Neuronal stem cell (in vitro differentiated cells): ENCODE results near the gene PALM.
A peak's percentile ranks its signal among the peaks of the same experiment; 100 is the strongest.
"Not testable (repeated sequence)": the region's sequence is repeated elsewhere in the genome, so short reads cannot be mapped to it uniquely, and the experiment has no call there.

Experiments
- DNase-seq: peaks from one replicate; pipeline ENCODE4 v3.0.0-alpha.2; 2013; ENCODE audit warnings: low spot score
- H2AFZ ChIP-seq: one replicate; pipeline ENCODE4 v1.6.1; 2013; ENCODE audit warnings: mild to moderate bottlenecking, low read length, inconsistent platforms
- H2AK5ac ChIP-seq: 2 replicates; pipeline ENCODE4 v1.6.1; 2013; ENCODE audit warnings: low read depth, mild to moderate bottlenecking, inconsistent platforms, low read length, moderate library complexity, mixed read lengths
- H2BK120ac ChIP-seq: 2 replicates; pipeline ENCODE4 v1.6.1; 2013; ENCODE audit warnings: low read depth, mild to moderate bottlenecking, inconsistent platforms, low read length, moderate library complexity, mixed read lengths
- H2BK12ac ChIP-seq: one replicate; pipeline ENCODE4 v1.6.1; 2013; ENCODE audit warnings: low read length, inconsistent platforms
- H2BK15ac ChIP-seq: 2 replicates; pipeline ENCODE4 v1.6.1; 2013; ENCODE audit warnings: mild to moderate bottlenecking, low read length, inconsistent platforms, mixed read lengths
- H2BK5ac ChIP-seq: one replicate; pipeline ENCODE4 v1.6.1; 2013; ENCODE audit warnings: inconsistent platforms, mild to moderate bottlenecking, low read length, moderate library complexity
- H3K14ac ChIP-seq: one replicate; pipeline ENCODE4 v1.6.1; 2013; ENCODE audit warnings: low read length, inconsistent platforms
- H3K18ac ChIP-seq: 2 replicates; pipeline ENCODE4 v1.6.1; 2013; ENCODE audit warnings: low read length, inconsistent platforms
- H3K23ac ChIP-seq: 2 replicates; pipeline ENCODE4 v1.6.1; 2013; ENCODE audit warnings: low read depth, mild to moderate bottlenecking, mixed read lengths, low read length, inconsistent platforms; ENCODE audit not compliant: poor library complexity
- H3K27ac ChIP-seq: replicated peaks from 3 replicates; pipeline ENCODE4 v1.5.1; 2013; ENCODE audit warnings: low read length, inconsistent platforms
- H3K27me3 ChIP-seq, 3 experiments: 2 replicates each; pipeline ENCODE4 v1.6.1; 2013; ENCODE audit warnings: low read length in 3 of 3, mild to moderate bottlenecking in 2 of 3, inconsistent platforms in 1 of 3, low read depth in 1 of 3, mixed read lengths in 1 of 3, moderate library complexity in 1 of 3; ENCODE audit not compliant: control insufficient read depth in 3 of 3, insufficient read depth in 3 of 3
- H3K36me3 ChIP-seq, 2 donors: replicated peaks in 1 of 2; 2 replicates each; pipeline ENCODE4 v1.6.1; 2013; ENCODE audit warnings: low read length in 2 of 2; ENCODE audit not compliant: control insufficient read depth in 2 of 2, insufficient read depth in 2 of 2
- H3K4ac ChIP-seq: 2 replicates; pipeline ENCODE4 v1.6.1; 2013; ENCODE audit warnings: inconsistent platforms, mild to moderate bottlenecking, low read length, moderate library complexity
- H3K4me1 ChIP-seq, 2 donors: 1 replicate in 1 of 2; 2 replicates in 1 of 2; pipeline ENCODE4 v1.6.1; 2013; ENCODE audit warnings: low read length in 2 of 2, low read depth in 1 of 2; ENCODE audit not compliant: control insufficient read depth in 2 of 2, insufficient read depth in 1 of 2
- H3K4me2 ChIP-seq: one replicate; pipeline ENCODE4 v1.6.1; 2013; ENCODE audit warnings: mild to moderate bottlenecking, low read length, inconsistent platforms; ENCODE audit not compliant: insufficient read depth, poor library complexity, severe bottlenecking
- H3K4me3 ChIP-seq, 2 donors: 2 replicates each; pipeline ENCODE4 v1.5.1; 2013; ENCODE audit warnings: low read length in 2 of 2, mild to moderate bottlenecking in 2 of 2, inconsistent platforms in 1 of 2, moderate library complexity in 1 of 2
- H3K79me1 ChIP-seq: one replicate; pipeline ENCODE4 v1.6.1; 2013; ENCODE audit warnings: low read depth, mild to moderate bottlenecking, inconsistent platforms, low read length, moderate library complexity
- H3K9ac ChIP-seq: one replicate; pipeline ENCODE4 v1.6.1; 2013; ENCODE audit warnings: mild to moderate bottlenecking, low read depth, low read length, inconsistent platforms; ENCODE audit not compliant: poor library complexity
- H3K9me3 ChIP-seq, 2 donors: replicated peaks in 1 of 2; 2 replicates each; pipeline versions ENCODE3 to v1.6.1; 2013; ENCODE audit warnings: low read length in 2 of 2, mild to moderate bottlenecking in 2 of 2, inconsistent platforms in 1 of 2, low read depth in 1 of 2, mixed read lengths in 1 of 2, moderate library complexity in 1 of 2; ENCODE audit not compliant: control insufficient read depth in 2 of 2, insufficient read depth in 1 of 2
- H4K8ac ChIP-seq: one replicate; pipeline ENCODE4 v1.6.1; 2013; ENCODE audit warnings: low read depth, mild to moderate bottlenecking, inconsistent platforms, low read length, moderate library complexity
- H4K91ac ChIP-seq: one replicate; pipeline ENCODE4 v1.6.1; 2013; ENCODE audit warnings: low read length, low read depth, mild to moderate bottlenecking, inconsistent platforms; ENCODE audit not compliant: poor library complexity
- WGBS, 2 donors: extraction: QIAGEN DNeasy Blood & Tissue Kit; methylation state at CpG; one replicate each; pipeline ENCODE4 v1.1.7; 2013; ENCODE audit warnings: missing lambda C conversion rate in 2 of 2, mixed read lengths in 1 of 2; ENCODE audit not compliant: insufficient read length in 2 of 2, insufficient replicate concordance in 1 of 2; ENCODE audit errors: extremely low coverage in 2 of 2; 5-methylcytosine and 5-hydroxymethylcytosine counted together

The PALM gene

DNA sequence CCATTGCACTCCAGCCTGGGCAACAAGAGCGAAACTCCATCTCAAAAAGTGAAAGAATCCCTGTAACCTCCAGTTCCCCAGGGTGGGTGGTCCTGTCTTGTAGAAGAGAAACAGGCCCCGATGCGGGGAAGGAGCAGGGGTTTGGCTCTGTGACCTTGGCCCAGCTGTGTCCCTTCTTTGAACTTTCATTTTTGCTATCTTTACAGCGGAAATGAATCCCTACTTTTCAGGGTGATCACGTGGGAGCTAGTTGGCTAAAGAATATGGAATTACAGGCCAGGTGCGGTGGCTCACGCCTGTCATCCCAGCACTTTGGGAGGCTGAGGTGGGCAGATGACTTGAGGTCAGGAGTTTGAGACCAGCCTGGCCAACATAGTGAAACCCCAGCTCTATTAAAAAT, 36.4 kb downstream of the PALM start:
- WGBS, 2 donors = no CpG with 5 or more reads among the region's 7 CpGs

DNA sequence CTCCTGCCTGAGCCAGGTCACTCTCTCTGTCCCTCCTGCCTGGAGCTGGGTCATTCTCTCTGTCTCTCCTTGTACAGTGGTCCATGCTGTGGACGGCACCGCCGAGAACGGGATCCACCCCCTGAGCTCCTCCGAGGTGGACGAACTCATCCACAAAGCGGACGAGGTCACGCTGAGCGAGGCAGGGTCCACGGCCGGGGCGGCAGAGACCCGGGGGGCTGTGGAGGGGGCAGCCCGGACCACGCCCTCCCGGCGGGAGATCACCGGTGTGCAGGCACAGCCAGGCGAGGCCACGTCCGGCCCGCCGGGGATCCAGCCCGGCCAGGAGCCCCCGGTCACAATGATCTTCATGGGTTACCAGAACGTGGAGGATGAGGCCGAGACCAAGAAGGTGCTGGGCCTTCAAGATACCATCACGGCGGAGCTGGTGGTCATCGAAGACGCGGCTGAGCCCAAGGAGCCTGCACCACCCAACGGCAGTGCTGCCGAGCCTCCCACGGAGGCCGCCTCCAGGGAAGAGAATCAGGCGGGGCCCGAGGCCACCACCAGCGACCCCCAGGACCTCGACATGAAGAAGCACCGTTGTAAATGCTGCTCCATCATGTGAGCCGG, 37.6 kb downstream of the PALM start:
- H3K36me3 ChIP-seq = peaks cover 0 to 4% of the 10 kb centered on the region in 2 donors
- H3K27me3 ChIP-seq = no peaks in the 10 kb centered on the region
- no peak overlapping the region for H3K4me3 ChIP-seq
- no CpG with 5 or more reads among the region's 43 CpGs for WGBS, 2 donors
- no peak overlapping the region for H2BK5ac ChIP-seq
- no peak overlapping the region for H3K23ac ChIP-seq
- H3K18ac ChIP-seq = no peak overlapping the region
- no peak overlapping the region for H2AFZ ChIP-seq
- no peak overlapping the region for H3K9ac ChIP-seq
- peaks cover 6% of the 10 kb centered on the region for H3K79me1 ChIP-seq
- H2BK15ac ChIP-seq = no peak overlapping the region
- no peak for DNase-seq
- H2BK120ac ChIP-seq = no peak overlapping the region
- H3K27ac ChIP-seq = no peak overlapping the region
- H3K14ac ChIP-seq = peak overlapping the region; percentile 47
- no peak overlapping the region for H2BK12ac ChIP-seq
- no peaks in the 10 kb centered on the region for H3K4me1 ChIP-seq
- no peak overlapping the region for H4K91ac ChIP-seq
- no peak overlapping the region for H4K8ac ChIP-seq
- H2AK5ac ChIP-seq = no peak overlapping the region
- peaks cover 20 to 25% of the 10 kb centered on the region in 2 donors for H3K9me3 ChIP-seq
- H3K4ac ChIP-seq = no peak overlapping the region
- H3K4me2 ChIP-seq = no peak overlapping the region

More for the DNA sequence above, 36.4 kb downstream of the PALM start:
- H3K14ac ChIP-seq, DNase-seq, H3K4me2 ChIP-seq, H2AFZ ChIP-seq, H3K27ac ChIP-seq, H3K18ac ChIP-seq, H2BK120ac ChIP-seq, H3K4ac ChIP-seq, H2AK5ac ChIP-seq, H3K4me1 ChIP-seq, H3K27me3 ChIP-seq, H3K23ac ChIP-seq, H3K79me1 ChIP-seq, H4K8ac ChIP-seq, H2BK5ac ChIP-seq, H3K4me3 ChIP-seq, H4K91ac ChIP-seq, H3K9ac ChIP-seq, H3K36me3 ChIP-seq, H2BK12ac ChIP-seq, H2BK15ac ChIP-seq: not testable (repeated sequence)
- H3K9me3 ChIP-seq = peaks cover 20 to 25% of the 10 kb centered on the region in 2 donors

DNA sequence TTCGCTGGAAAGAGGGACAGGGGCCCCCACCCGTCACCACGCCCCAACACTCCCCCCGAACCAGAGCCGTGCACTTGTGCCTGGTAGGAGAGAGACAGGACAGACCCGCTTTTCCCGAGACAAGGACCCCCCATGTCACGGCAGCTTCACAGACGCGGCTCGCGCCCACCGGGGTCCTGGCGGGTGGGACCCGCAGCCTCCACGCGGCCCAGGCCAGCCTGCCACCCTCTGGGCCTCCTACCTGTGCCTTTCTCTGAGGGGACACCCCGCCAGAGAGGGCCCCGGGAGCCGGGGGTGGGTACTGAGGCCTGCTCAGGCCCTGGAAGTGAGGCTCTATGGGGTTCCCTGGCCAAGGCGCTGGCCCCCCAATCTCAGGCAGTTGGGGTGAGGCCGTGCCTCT, 38.2 kb downstream of the PALM start:
- Histone ChIP-seq H3K4ac (no peak overlapping the region), H2BK120ac (no peak overlapping the region), H3K23ac (no peak overlapping the region), H3K9me3 (peaks cover 20 to 25% of the 10 kb centered on the region in 2 donors), H3K27ac (no peak overlapping the region), H3K4me1 (no peaks in the 10 kb centered on the region), H3K4me3 (no peak overlapping the region), H4K8ac (no peak overlapping the region), H2AFZ (no peak overlapping the region), H3K18ac (no peak overlapping the region), H2AK5ac (no peak overlapping the region), H3K9ac (no peak overlapping the region), H3K14ac (no peak overlapping the region), H3K36me3 (peaks cover 0 to 4% of the 10 kb centered on the region in 2 donors), H2BK12ac (no peak overlapping the region), H3K27me3 (no peaks in the 10 kb centered on the region), H2BK15ac (no peak overlapping the region), H3K4me2 (no peak overlapping the region), H4K91ac (no peak overlapping the region), H3K79me1 (peaks cover 6% of the 10 kb centered on the region), H2BK5ac (no peak overlapping the region)
- no CpG with 5 or more reads among the region's 22 CpGs for WGBS, 2 donors
- DNase-seq = no peak

DNA sequence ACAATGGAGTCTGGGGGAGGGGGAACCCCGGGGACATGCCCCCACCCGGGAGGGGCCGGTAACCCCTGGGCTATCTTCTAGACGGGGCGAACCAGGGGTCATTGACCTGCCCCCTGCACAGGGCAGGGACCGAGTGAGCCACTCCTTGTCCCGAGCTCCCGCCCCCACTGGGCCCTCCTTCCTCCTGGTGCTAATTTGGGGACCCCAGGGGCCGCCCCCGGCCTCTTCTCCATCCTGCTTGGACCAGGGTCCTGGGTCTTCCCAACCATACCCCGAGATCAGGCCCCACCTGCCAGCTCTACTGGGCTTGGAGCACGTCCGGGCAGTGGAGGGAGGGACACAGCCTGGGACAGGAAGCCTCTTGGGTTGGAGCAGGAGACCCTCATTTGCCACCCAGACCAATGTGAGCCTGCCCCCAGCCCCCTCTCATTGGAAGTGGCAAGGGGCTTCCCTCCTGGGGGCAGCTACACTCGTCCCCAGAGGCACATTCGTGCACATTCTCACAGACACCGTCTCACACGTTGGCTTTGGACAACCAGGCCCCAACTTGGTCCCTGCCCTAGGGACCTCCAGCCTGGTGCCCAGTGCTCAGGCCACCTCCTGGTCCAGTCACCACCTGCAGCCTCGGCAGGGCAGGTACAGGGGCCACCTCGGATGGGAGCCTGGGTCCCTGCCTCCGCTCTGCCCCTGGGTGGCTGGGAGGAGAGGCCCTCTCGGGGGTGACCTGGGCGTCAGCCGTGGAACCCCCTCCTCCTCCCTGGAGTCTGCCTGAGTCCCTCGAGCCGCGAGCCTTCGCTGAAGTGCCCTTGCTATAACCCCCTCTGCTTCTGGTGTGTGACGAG, 38.9 kb downstream of the PALM start:
- Histone ChIP-seq H3K14ac (no peak overlapping the region), H2BK15ac (no peak overlapping the region), H2BK5ac (no peak overlapping the region), H3K23ac (peak overlapping the region; percentile 43), H4K91ac (no peak overlapping the region), H3K18ac (no peak overlapping the region), H3K9me3 (peaks cover 20 to 23% of the 10 kb centered on the region in 2 donors), H2BK12ac (peak overlapping the region; percentile 46), H2AFZ (no peak overlapping the region), H3K4me2 (no peak overlapping the region), H3K4me3 (peak overlapping the region in 1 of 2 donors; percentile 64), H2AK5ac (peak overlapping the region; percentile 75), H2BK120ac (no peak overlapping the region), H3K9ac (no peak overlapping the region), H3K36me3 (peaks cover 0 to 4% of the 10 kb centered on the region in 2 donors), H3K27ac (no peak overlapping the region), H3K27me3 (no peaks in the 10 kb centered on the region), H4K8ac (no peak overlapping the region), H3K79me1 (peaks cover 6% of the 10 kb centered on the region), H3K4me1 (no peaks in the 10 kb centered on the region), H3K4ac (no peak overlapping the region)
- no peak for DNase-seq
- no CpG with 5 or more reads among the region's 28 CpGs for WGBS, 2 donors
